Activated CD4-positive, alpha-beta memory T cell treated with anti-CD3 and anti-CD28 coated beads for 36 hours (primary cell): ENCODE measurements around the gene GRK4. TPM values are rescaled to one million over a fixed set of nuclear protein-coding genes. Genes with fewer than 3 reads are reported as not detected.
"Not testable (repeated sequence)": the region's sequence is repeated elsewhere in the genome, so short reads cannot be mapped to it uniquely, and the experiment has no call there.

ENCODE experiments used
- CTCF ChIA-PET: fragments of 350-600 bp; sonication (Branson Sonifier 250); formaldehyde crosslinking; loops from one replicate; lab custom pipeline; 2021; ENCODE audit warnings: antibody characterized with exemption, inconsistent platforms; lab: Charles Lee
- POLR2A ChIA-PET: fragments of 350-600 bp; sonication (Branson Sonifier 250); formaldehyde crosslinking; loops from one replicate; lab custom pipeline; 2021; ENCODE audit warnings: antibody characterized with exemption; lab: Charles Lee
- DNase-seq: peaks from one replicate; pipeline ENCODE4 v3.0.0-alpha.2; 2020
- H3K27ac Mint-ChIP-seq: one replicate; pipeline ENCODE4 v1.8.0; 2021; ENCODE audit warnings: mixed read lengths
- H3K27me3 Mint-ChIP-seq: one replicate; pipeline ENCODE4 v1.8.0; 2021; ENCODE audit warnings: mixed read lengths
- H3K36me3 Mint-ChIP-seq: one replicate; pipeline ENCODE4 v1.8.0; 2021; ENCODE audit warnings: mixed read lengths
- H3K4me1 Mint-ChIP-seq: one replicate; pipeline ENCODE4 v1.8.0; 2021; ENCODE audit warnings: low read depth, mixed read lengths
- H3K4me3 Mint-ChIP-seq: one replicate; pipeline ENCODE4 v1.8.0; 2021; ENCODE audit warnings: mild to moderate bottlenecking, mixed read lengths
- H3K9me3 Mint-ChIP-seq: one replicate; pipeline ENCODE4 v1.8.0; 2021; ENCODE audit warnings: mixed read lengths
- intact Hi-C: fragments of 100-400 bp; cut with micrococcal nuclease; formaldehyde crosslinking; loops from one replicate; pipeline ENCODE4 v1.15.1; 2023
- total RNA-seq, 2 experiments: library from RNA; stranded (reverse); gene quantifications; one replicate each; pipeline ENCODE4 v1.2.3, GENCODE V29; 2021

Gene GRK4
- total RNA-seq, 2 experiments from 2014 or later, result 2.3 to 3.0 TPM

DNA sequence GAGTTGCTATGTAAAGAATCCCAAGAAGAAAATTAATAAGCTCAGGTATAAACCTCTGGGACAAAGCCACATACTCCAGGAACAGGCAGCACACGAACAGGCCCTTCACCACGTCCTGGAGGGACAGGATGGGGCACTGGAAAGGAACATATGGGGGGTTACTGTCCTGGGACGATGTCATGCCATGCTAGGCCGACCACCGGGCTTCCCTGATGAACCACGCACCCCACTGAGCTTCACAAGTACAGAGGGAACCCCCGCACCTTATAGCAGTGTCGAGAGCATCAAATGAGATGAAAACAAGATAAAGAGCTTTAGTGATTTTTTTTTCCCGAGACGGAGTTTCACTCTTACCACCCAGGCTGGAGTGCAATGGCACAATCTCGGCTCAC lies 19.3 kb upstream of the GRK4 start:
- H3K4me3 Mint-ChIP-seq, result no peak overlapping the region
- H3K36me3 Mint-ChIP-seq, result peaks cover 78% of the 10 kb centered on the region
- intact Hi-C loops, result no loop called here
- H3K27me3 Mint-ChIP-seq, result no peaks in the 10 kb centered on the region
- H3K27ac Mint-ChIP-seq, result peak overlapping the region; percentile 79
- peaks cover 42% of the 10 kb centered on the region for H3K4me1 Mint-ChIP-seq
- DNase-seq, result peak; percentile 12
- no peaks in the 10 kb centered on the region for H3K9me3 Mint-ChIP-seq
- POLR2A ChIA-PET, result interaction anchor here (0.7 to 2.0 kb wide), 2 partner anchors 10 to 145 kb away, joined by 3 to 15 read pairs; no protein-coding TSS in a partner anchor
- CTCF ChIA-PET, result interaction anchor here (0.7 to 2.4 kb wide), 6 partner anchors 8 to 181 kb away, joined by 3 to 18 read pairs (median 4); no protein-coding TSS in a partner anchor

DNA sequence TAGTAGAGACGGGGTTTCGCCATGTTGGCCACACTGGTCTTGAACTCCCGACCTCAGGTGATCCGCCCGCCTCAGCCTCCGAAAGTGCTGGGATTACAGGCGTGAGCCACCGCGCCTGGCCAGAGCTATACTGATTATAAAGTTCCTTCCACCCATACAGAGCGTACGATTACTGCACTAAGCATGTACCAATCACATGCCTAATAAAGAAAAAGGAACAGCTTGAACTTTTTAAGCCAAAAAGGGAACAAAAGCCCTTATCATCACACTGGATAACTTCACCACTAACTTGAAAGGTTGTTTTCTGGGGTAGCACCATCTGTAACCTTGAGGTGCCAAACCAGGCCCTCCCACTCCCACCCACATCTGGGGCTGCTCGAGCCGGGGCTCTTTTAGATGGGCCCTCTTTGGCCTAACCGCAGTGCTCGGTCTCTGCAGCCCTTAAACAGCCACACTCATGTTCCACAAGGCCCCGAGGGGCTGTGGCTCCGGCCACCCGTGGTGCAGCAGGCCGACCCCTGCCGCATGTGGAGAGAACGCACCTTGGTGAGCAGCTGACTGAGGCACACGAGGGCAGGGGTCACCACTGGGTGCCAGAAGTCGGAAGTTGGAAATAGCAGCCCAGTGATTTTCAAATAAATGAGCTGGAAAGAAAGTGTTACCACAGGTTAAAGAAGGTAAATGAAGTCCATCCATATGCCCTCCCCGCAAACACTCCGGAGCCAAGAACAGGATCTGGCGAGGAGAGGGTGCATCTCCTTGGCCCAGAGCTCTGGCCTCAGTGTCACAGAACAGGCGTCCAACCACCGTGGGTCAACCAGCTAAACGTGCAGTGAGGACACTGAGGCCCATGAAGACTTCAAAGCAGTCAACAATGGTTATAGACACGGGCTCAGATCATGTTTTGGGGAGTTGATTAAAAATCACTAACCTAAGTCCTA lies 18.5 kb upstream of the GRK4 start:
- CTCF ChIA-PET, result interaction anchor here (0.7 to 2.4 kb wide), 7 partner anchors 8 to 181 kb away, joined by 3 to 18 read pairs (median 4); no protein-coding TSS in a partner anchor
- Mint-ChIP-seq H3K4me1 (peaks cover 34% of the 10 kb centered on the region), H3K36me3 (peaks cover 75% of the 10 kb centered on the region), H3K27me3 (no peaks in the 10 kb centered on the region), H3K9me3 (no peaks in the 10 kb centered on the region), H3K27ac (peak overlapping the region; percentile 51), H3K4me3 (no peak overlapping the region)
- intact Hi-C loops, result no loop called here
- POLR2A ChIA-PET, result interaction anchor here (0.9 to 2.0 kb wide), 2 partner anchors 8 to 9 kb away, joined by 4 to 15 read pairs; no protein-coding TSS in a partner anchor
- DNase-seq, result peak; percentile 5

DNA sequence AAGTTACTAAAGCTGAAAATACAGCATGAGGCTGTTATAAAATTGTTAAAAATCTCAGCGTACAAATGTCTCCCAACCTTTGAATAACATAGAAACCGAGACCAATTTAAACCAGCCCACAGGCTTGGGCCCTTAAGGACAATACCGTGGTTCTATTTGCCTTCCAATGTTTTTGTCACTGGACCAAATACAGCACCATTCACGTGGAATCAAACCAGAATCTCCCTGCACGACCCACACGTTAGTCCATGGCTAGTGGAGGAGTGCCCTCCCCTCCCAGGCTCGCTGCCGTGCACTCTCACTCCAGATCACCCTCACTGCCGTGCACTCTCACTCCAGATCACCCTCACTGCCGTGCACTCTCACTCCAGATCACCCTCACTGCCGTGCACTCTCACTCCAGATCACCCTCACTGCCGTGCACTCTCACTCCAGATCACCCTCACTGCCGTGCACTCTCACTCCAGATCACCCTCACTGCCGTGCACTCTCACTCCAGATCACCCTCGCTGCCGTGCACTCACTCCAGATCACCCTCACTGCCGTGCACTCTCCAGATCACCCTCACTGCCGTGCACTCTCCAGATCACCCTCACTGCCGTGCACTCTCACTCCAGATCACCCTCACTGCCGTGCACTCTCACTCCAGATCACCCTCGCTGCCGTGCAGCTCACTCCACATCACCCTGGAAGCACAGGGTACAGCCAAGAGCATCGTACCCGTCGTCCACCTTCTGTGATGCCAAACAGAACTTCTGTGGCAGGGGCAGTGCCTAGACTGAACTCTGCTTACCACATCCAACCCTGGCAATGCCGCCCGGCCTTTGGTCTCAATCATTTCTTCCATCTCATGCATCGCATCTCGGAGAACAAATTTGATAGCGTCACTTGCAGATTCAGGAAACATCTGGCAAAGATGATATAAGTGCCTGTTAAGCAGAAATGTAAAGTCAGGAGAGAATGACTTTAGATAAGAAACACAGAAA lies 17.5 kb upstream of the GRK4 start:
- H3K4me3 Mint-ChIP-seq, H3K27ac Mint-ChIP-seq, intact Hi-C loops, H3K27me3 Mint-ChIP-seq, H3K9me3 Mint-ChIP-seq: not testable (repeated sequence)
- ChIA-PET CTCF (interaction anchor here (0.8 to 2.4 kb wide), 3 partner anchors 8 to 16 kb away, joined by 3 to 18 read pairs (median 3); no protein-coding TSS in a partner anchor), POLR2A (interaction anchor here (0.9 to 2.0 kb wide), 2 partner anchors 8 to 9 kb away, joined by 4 to 15 read pairs; no protein-coding TSS in a partner anchor)
- H3K4me1 Mint-ChIP-seq, result peaks cover 29% of the 10 kb centered on the region
- DNase-seq, result peak; percentile 7
- peaks cover 74% of the 10 kb centered on the region for H3K36me3 Mint-ChIP-seq

DNA sequence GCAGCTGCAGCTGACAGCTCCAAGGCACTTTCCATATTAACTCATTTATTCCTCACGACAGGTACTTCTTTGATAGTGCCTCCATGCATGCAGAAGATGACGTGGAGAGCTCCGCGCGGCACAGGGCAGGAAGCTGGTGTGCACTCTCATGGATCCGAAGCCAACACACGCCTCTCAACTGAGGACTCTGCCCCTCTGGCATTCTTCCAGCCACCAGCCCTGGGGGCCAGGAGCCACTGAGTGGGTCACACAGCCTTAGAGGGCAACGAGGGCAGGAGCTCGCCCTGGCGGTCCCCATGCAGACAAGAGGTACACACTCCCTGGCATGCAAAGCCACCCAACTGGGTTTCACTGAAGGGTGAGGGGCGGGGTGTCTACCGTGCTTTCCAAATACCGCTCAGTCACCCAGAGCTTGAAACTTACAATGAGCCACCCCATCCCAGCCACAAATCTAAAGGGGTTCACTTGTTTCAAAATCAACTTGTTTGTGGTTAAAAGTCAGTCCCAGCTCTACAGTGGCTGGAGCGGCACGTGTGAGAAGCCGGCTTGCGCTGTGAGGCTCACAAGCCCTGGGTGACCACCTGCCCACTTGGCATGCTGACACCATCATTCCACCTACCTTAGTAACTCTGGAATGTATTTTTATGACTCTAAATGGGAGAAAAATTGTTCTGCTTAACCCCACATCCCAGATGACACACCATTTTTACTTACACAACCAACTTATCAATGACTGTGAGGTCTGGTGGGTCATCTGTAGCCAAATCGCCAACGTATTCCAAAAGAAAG lies 16.4 kb upstream of the GRK4 start:
- H3K36me3 Mint-ChIP-seq, result peaks cover 74% of the 10 kb centered on the region
- no peak overlapping the region for H3K4me3 Mint-ChIP-seq
- ChIA-PET CTCF (interaction anchor here (0.6 to 0.8 kb wide), 2 partner anchors 15 to 137 kb away, joined by 3 to 4 read pairs; no protein-coding TSS in a partner anchor), POLR2A (interaction anchor here (0.6 kb wide), 1 partner anchor 10 kb away, joined by 3 read pairs; no protein-coding TSS in a partner anchor)
- intact Hi-C loops, result no loop called here
- no peaks in the 10 kb centered on the region for H3K27me3 Mint-ChIP-seq
- H3K4me1 Mint-ChIP-seq, result peaks cover 33% of the 10 kb centered on the region
- peak overlapping the region; percentile 69 for H3K27ac Mint-ChIP-seq
- DNase-seq, result no peak
- H3K9me3 Mint-ChIP-seq, result no peaks in the 10 kb centered on the region

DNA sequence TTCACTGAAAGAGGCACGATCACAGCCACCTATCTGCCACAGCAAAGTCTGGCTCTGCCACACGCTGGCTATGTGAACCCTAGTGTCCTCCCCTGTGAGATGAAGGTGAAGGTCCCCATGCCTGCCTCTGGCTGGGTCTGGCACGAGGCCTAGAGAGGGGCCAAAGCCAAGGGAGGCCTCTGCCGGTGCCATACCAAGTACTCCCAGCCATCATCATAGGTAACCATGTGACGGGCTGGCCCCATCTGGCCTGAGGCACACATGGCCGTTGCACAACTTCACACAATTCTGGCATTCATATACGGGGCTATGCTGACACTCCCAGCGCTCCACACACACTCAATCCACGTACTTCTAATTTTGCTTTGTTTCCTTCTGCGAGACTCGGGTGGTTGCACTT lies 15.4 kb upstream of the GRK4 start:
- Mint-ChIP-seq H3K9me3 (no peaks in the 10 kb centered on the region), H3K4me3 (no peak overlapping the region), H3K4me1 (peaks cover 30% of the 10 kb centered on the region), H3K27ac (no peak overlapping the region), H3K36me3 (peaks cover 75% of the 10 kb centered on the region), H3K27me3 (no peaks in the 10 kb centered on the region)
- intact Hi-C loops, result no loop called here
- ChIA-PET CTCF (interaction anchor here (0.9 to 1.6 kb wide), 3 partner anchors 12 to 30 kb away, joined by 3 to 7 read pairs (median 5); partner anchors contain the start of genes GRK4 and NOP14), POLR2A (interaction anchor here (0.8 kb wide), 1 partner anchor 11 kb away, joined by 4 read pairs; no protein-coding TSS in a partner anchor)
- DNase-seq, result no peak

DNA sequence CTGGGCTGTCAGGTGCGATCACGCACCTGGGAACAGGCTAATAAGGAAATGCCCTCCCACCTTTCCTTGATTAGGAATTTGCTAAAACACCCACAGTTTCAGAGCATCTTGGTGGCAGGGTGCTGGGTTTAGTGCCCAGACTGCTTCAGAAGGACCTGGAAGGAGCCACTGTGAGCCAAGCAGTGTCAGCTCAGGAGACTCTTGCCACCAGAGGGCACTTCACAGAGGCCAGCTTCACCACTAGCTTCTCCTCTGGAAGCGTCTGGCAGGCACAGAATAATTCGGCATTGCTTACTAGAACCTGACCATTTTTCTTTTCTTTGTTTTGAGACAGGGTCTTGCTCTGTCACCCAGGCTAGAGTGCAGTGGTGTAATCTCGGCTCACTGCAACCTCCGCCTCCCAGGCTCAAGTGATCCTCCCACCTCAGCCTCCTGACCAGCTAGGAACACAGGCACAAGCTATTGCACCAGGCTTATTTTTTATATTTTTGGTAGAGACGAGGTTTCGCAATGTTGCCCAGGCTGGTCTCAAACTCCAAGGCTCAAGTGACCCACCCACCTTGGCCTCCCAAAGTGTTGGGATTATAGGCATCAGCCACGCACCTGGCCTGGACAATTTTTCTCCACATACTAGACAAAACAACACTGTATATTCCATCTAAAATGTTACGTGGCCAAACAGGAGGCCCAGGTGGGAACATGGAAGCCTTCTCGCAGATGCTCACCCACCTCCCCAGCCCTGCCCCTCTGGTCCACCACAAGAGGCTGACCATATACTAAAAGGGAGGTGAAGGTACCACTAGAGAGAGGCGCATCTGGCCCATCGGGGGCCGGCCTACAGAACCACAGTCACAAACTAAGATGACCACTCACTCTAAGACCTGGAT lies 14.2 kb upstream of the GRK4 start:
- intact Hi-C loops, result no loop called here
- no peaks in the 10 kb centered on the region for H3K9me3 Mint-ChIP-seq

DNA sequence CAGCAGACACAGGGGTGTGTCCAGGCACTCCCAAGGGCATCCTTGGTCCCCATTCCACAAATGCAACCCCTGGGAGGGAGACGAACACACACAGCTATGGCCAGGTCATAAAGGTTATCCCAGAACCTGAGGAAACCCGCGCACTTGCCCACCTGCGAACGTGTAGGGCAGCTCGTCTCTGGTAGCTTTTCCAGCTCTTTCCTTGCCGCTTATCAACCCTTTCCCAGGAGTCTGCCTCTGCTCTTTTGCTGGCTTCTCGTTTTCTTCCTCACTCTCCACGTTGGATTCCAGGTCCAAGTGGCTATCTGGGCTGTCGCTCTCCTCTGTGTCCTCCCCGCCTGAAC lies 13.6 kb upstream of the GRK4 start:
- H3K4me1 Mint-ChIP-seq, result peaks cover 35% of the 10 kb centered on the region
- peaks cover 79% of the 10 kb centered on the region for H3K36me3 Mint-ChIP-seq
- H3K9me3 Mint-ChIP-seq, result no peaks in the 10 kb centered on the region
- no peak for DNase-seq
- ChIA-PET POLR2A (interaction anchor here (8.1 kb wide), 1 partner anchor 12 kb away, joined by 144 read pairs; no protein-coding TSS in a partner anchor), CTCF (interaction anchor here (1.0 to 1.6 kb wide), 3 partner anchors 9 to 186 kb away, joined by 4 to 5 read pairs (median 5); partner anchors contain the start of genes GRK4 and NOP14)
- H3K27me3 Mint-ChIP-seq, result no peaks in the 10 kb centered on the region
- peak overlapping the region; percentile 33 for H3K27ac Mint-ChIP-seq
- intact Hi-C loops, result no loop called here
- H3K4me3 Mint-ChIP-seq, result no peak overlapping the region

More for the DNA sequence above, 14.2 kb upstream of the GRK4 start:
- no peak overlapping the region for H3K4me3 Mint-ChIP-seq
- peak overlapping the region; percentile 33 for H3K27ac Mint-ChIP-seq
- ChIA-PET POLR2A (interaction anchor here (8.1 kb wide), 1 partner anchor 11 kb away, joined by 144 read pairs; no protein-coding TSS in a partner anchor), CTCF (interaction anchor here (0.9 to 1.6 kb wide), 7 partner anchors 8 to 185 kb away, joined by 3 to 7 read pairs (median 5); partner anchors contain the start of genes GRK4 and NOP14)
- H3K36me3 Mint-ChIP-seq, result peaks cover 78% of the 10 kb centered on the region
- DNase-seq, result peak; percentile 55
- peaks cover 35% of the 10 kb centered on the region for H3K4me1 Mint-ChIP-seq
- no peaks in the 10 kb centered on the region for H3K27me3 Mint-ChIP-seq

DNA sequence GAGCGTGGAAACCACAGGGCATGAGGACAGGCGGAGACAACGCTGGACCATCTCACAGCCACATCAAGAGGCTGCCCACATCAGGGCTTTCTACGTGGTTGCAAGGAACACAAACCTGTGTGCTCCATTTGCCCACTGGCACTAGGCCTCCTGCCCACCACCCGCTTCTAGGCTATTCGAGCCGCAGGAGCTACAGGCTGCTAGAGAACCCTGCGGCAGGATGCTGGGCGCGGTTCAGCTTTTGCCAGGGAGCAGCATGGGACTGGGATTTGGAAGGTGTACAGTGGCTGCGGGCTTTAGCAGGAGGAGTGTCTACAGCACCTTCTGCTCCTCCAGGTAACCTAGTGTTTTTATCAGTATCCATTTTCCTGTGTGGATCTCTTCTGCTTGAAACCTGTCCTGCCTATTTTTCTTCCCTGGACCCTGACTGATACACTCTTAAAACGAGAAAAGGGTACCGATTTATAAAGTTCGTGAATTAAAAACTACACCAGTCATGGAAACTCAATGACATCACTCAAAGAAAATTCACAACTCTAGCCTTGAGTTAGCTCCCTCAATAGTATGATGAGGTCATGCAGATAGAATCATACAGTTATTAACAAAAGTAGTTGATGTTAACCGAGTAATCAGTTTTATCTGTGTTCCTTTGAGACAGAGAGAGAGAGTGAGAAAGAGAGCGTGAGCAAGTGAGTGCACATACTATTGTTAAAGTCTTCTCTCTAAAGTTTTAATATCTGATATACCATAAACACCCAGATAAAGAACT lies 13.0 kb upstream of the GRK4 start:
- no peaks in the 10 kb centered on the region for H3K9me3 Mint-ChIP-seq
- H3K27ac Mint-ChIP-seq, result peak overlapping the region; percentile 38
- ChIA-PET CTCF (interaction anchor here (7.0 kb wide), 1 partner anchor 12 kb away, joined by 103 read pairs; no protein-coding TSS in a partner anchor), POLR2A (interaction anchor here (8.1 kb wide), 1 partner anchor 12 kb away, joined by 144 read pairs; no protein-coding TSS in a partner anchor)
- H3K27me3 Mint-ChIP-seq, result no peaks in the 10 kb centered on the region
- intact Hi-C loops, result no loop called here
- H3K4me3 Mint-ChIP-seq, result no peak overlapping the region
- no peak for DNase-seq
- peaks cover 39% of the 10 kb centered on the region for H3K4me1 Mint-ChIP-seq
- peaks cover 75% of the 10 kb centered on the region for H3K36me3 Mint-ChIP-seq

DNA sequence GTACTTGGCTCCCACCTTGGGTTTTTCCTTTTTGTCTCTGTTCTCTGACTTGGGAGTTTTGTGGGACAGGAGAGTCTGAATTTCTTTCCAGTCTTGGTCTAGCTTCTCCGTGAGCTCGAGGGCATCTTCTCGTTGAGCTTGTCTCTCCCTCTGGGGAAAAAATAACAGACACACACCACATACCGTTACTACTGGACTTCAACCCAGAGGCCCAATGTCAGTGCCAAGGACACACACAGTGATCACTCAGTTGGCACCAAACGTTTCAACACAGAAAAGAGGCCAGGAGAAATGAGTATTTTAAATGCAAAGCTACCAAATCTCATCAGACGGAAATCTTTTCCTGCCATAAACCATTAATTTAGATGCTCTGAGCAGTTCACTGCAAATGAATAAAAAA lies 9.9 kb upstream of the GRK4 start:
- Mint-ChIP-seq H3K4me1 (peaks cover 67% of the 10 kb centered on the region), H3K4me3 (peak overlapping the region; percentile 61), H3K9me3 (no peaks in the 10 kb centered on the region), H3K27me3 (no peaks in the 10 kb centered on the region), H3K36me3 (peaks cover 78% of the 10 kb centered on the region), H3K27ac (peak overlapping the region; percentile 99)
- intact Hi-C loops, result no loop called here
- DNase-seq, result no peak
- POLR2A ChIA-PET, result interaction anchor here (0.8 to 8.1 kb wide), 8 partner anchors 9 to 541 kb away, joined by 3 to 144 read pairs (median 10); partner anchors contain the start of genes GRK4 and NOP14
- CTCF ChIA-PET, result interaction anchor here (0.5 to 7.0 kb wide), 21 partner anchors 9 to 208 kb away, joined by 3 to 103 read pairs (median 4); partner anchors contain the start of genes GRK4, NOP14 and TNIP2
